OCI-LY3 (cell line): ENCODE measurements around the gene WDPCP.

ENCODE experiments used
- CTCF ChIP-seq: fragments of 200-600, 300-600 bp; sonication (generic); IDR thresholded peaks from 2 replicates; pipeline ENCODE4 v1.5.1; 2014; ENCODE audit warnings: antibody characterized with exemption, low read length, low read depth
- EZH2phosphoT487 ChIP-seq: fragments of 200-600 bp; shearing (Covaris generic); IDR thresholded peaks from 2 replicates; pipeline ENCODE4 v1.6.1; 2018; ENCODE audit warnings: antibody characterized with exemption, mixed run types, low read depth

- TF ChIP-seq CTCF (no peak), EZH2phosphoT487 (no peak)
Measured at GRCh38 chr2:63598981-63599380, 10.7 kb upstream of the WDPCP start.
